T-helper 2 cell (primary cell): Measurements from ENCODE around the gene KIF12.
"Not testable (repeated sequence)": the region's sequence is repeated elsewhere in the genome, so short reads cannot be mapped to it uniquely, and the experiment has no call there.

ENCODE experiments used
- DNase-seq, 5 experiments: peaks; one replicate each; pipeline versions ENCODE4 v3.0.0 to v3.0.0-alpha.2; 2012 to 2022

Gene KIF12

GRCh38 chr9:114060711-114061110 lies 38.4 kb downstream of the KIF12 start:
- no peak for DNase-seq

DNA sequence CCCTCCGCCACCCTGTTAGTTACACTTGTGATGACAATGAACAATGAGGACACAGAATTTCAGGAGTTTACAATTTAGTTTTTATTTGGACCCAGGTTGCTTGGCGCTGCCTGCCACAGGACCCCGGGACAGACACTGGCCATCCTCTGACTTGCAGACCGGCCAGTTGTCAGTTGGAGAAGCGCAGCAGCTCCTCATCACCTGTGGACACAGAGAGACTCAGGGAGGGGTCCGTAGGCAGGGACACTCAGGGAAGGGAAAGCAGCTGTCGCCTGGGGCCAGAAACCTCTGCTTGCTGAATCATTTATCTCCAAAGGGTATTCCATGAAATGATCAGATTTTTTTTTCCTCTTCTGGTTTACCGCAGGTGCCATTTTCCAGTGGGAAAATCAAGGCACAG lies 39.0 kb downstream of the KIF12 start:
- DNase-seq = no peak

DNA sequence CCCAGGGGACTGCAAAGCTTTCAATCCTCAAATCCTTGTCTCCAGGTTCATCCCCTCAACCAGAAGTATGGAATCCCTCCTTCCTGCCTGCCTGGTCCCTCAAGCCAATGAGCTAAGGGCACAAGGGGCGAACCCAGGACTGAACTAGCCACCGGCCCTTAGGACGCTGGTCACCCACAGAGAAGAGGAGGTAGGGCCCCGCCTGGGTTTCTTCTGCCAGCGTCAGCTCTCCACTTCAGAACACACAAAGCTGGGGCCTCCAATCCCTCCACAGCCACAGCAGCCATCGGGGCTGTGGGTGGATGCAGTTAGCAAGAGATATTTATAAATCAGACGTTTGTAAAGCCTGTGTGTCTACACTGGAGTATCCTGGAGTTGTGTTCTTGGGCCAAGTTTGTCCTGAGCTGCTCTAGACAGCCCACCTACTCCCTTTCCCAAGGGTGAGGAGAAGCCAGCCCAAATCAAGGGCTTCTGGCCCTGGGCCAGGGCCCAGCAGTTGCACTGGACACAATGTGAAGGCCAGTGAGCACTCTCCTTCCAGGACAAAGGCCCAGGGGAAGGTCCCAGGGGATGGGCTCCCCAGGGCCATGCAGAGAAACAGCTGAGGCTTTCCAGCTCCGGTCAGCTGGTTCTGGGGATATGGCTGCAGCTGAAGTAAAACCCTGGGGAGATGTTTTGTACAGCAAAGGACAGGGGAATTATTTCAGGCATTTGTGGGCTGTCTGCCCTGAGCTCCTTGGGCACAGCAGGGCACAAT lies 39.9 kb downstream of the KIF12 start:
- no peak for DNase-seq

GRCh38 chr9:114058688-114059046 lies 40.4 kb downstream of the KIF12 start:
- DNase-seq = no peak

GRCh38 chr9:114057161-114057885 lies 41.8 kb downstream of the KIF12 start:
- DNase-seq = no peak

DNA sequence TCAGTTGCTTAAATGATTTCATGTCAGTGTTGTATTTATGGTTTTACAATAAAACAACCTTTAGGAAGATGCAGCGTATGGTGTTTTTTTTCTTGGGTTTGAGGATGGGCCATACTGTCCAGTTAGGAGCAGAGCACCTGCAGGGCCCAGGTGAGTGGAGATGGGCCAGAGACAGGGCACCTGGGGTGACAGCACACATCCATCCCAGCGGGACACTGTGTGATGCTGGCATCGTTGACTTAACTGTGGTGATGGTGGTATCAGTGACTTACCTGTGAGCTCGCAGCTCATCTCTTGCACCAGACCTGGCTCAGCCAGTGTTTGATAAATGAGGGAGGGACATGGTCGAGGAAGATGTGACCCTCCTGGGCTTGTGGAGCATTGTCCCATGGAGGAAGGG lies 42.6 kb downstream of the KIF12 start:
- DNase-seq = no peak

- no peak for DNase-seq
These were observed 43.2 kb downstream of the KIF12 start for GRCh38 chr9:114055894-114056293.

GRCh38 chr9:114055061-114055460 lies 44.0 kb downstream of the KIF12 start:
- no peak for DNase-seq

- DNase-seq = no peak
These were observed 44.9 kb downstream of the KIF12 start for GRCh38 chr9:114054191-114054690.

DNA sequence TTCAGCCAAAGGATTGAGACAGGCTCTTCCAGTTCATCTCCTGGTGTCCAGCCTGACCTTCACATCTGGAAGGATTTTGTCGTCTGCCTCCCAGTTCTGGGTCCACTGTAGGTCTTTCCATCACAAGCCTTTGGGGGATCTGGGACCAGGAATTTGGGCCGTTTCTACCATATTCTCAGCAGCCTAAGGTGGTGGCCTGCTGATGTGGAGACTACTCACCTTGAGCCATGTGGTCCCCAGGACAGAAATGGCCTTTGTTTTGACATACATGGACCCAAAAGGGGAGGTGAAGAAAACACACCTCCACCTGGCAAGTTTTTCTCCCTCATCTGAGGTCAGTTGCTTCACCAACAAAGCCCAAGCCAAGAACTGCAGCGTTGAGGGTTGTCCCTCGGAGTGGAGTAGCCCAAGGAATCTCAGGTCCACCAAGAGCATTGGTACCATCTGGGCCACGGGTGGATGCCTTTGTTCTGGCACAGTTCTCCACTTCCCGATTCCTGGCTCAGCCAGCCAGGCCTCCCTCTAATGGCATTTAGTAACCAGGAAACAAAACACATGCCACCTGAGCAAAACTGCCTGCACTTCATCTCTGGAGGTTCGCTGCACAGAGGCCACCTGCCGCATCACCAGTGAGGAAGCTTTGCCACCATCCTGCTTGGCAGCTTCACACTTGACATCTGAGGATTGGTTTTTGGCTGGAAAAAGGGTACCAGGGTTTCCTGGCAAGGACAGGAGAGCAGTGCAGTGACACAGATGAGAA lies 45.7 kb downstream of the KIF12 start:
- DNase-seq = no peak

- DNase-seq = no peak
These were observed 47.4 kb downstream of the KIF12 start for GRCh38 chr9:114051706-114052105.

- no peak for DNase-seq
These were observed 47.8 kb downstream of the KIF12 start for GRCh38 chr9:114051281-114051680.

DNA sequence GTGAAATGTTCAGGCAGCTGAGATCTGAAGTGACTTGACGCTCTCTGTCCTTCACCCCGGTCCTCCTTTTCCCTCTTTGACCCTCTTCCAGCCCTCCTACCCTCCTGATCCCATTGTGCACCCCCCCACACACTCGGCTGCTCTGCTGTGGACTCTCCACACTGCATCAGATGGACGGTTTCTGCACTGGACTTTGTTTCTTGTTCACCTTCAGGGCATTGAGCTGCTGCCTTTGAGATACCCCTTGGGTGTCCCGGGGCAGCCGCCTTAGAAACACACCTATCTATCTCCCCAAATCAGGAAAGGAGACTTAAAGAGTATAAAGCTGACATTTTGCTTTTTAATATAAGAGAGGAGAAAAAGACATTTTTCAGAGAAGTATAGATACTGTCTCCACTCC lies 48.4 kb downstream of the KIF12 start:
- no peak for DNase-seq

DNA sequence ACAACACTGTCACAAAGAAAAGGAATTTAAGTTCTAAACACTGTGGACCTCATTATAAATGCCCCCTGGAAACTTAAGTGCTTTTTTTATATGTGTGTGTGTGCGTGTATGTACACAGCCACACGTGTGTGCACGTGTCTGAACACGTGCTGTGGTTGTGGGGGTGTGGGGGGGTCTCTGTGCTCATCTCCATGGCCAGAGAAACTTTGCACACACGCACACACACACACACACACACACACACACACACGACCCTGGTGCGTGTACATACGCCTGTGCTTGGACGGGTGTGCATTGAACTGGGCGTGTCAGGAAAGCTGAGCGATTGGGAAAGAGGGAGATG lies 48.9 kb downstream of the KIF12 start:
- no peak for DNase-seq

- no peak for DNase-seq
These were observed 49.5 kb downstream of the KIF12 start for GRCh38 chr9:114049441-114050225.

- DNase-seq = no peak
These were observed 50.3 kb downstream of the KIF12 start for GRCh38 chr9:114048533-114049415.

DNA sequence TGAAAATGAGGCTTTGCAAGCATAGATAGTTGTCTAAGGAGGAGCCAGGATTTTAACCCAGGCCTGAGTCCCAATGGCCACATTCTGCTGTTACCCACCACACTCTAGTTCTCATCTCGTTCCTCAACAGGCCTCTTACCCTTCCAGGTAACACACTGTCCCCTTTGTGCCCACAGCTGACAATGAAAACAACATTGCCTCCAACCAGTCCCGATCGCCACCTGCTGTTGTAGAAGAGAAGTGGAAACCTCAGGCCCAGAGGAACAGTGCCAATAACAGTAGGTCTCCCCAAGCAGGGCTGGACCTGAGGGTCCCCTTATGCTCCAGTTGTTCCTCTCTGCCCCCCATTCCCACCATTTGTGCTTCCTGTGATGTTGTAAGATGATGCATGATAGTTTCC lies 51.4 kb downstream of the KIF12 start:
- DNase-seq = no peak

DNA sequence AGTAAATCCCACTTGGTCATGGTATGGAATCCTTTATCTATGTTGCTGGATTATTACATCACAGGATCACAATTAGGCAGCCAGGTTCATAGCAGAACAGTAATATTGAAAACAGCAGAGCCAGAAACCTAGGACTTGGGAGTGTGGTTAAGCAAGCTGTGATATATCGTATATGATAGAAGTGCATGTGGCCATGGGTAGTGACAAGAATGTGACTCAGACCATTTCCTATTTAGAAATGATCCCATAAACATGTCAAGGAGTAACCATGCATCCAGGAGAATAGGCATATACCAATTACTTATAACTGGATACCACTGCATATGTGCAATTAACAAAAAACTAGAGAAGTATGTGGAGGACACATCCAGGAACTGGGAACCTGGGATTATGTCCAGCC lies 52.2 kb downstream of the KIF12 start:
- DNase-seq = no peak

DNA sequence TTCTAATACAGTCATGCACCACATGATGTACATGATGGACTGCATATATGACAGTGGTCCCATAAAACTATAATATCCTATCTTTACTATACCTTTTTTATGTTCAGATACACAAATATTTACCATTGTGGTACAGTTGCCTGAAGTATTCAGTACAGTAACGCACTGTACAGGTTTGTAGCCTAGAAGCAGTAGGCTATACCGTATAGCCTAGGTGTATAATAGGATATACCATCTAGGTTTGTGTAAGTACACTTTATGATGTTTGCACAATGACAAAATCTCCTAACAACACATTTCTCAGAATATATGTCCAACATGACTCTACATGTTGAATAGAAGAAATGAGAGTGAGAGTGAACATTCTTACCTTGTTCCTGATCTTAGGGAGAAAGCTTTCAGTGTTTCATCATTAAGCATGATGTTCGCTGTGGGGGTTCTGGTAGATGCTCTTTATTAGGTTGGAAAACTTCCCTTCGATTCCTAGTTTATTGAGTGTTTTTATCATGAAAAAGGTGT lies 52.8 kb downstream of the KIF12 start:
- no peak for DNase-seq

GRCh38 chr9:114043660-114044059 lies 55.4 kb downstream of the KIF12 start:
- not testable (repeated sequence) for DNase-seq
